Measurements from ENCODE around the gene TMEM52B. TPM values are rescaled to one million over a fixed set of nuclear protein-coding genes. Genes with fewer than 3 reads are reported as not detected.
A peak's percentile ranks its signal among the peaks of the same experiment; 100 is the strongest.
"Not testable (repeated sequence)": the region's sequence is repeated elsewhere in the genome, so short reads cannot be mapped to it uniquely, and the experiment has no call there.

Gene TMEM52B
- total and polyA plus RNA-seq, 4 donors = 0.83 to 2.3 (median 1.8) TPM

- no peaks in the 10 kb centered on the region for H3K36me3 ChIP-seq (ENCODE audit: control insufficient read depth in 4 of 4, insufficient read depth in 4 of 4, low read length in 4 of 4)
- H3K9ac ChIP-seq (ENCODE audit: insufficient read depth in 1 of 2, low read length in 2 of 2) = no peak overlapping the region
- no peaks in the 10 kb centered on the region for H3K27me3 ChIP-seq (ENCODE audit: control insufficient read depth in 3 of 3, insufficient read depth in 3 of 3, low read length in 2 of 3)
- no peaks in the 10 kb centered on the region for H3K9me3 ChIP-seq (ENCODE audit: control insufficient read depth in 4 of 4, insufficient read depth in 3 of 4, low read length in 3 of 4)
- DNase-seq (peak in 2 of 3 donors; percentile 29 to 30), ATAC-seq (ENCODE audit: insufficient read depth, low FRiP score) (no peak)
- H3K4me3 ChIP-seq = no peak overlapping the region
- H3K4me1 ChIP-seq (ENCODE audit: control insufficient read depth in 5 of 5, insufficient read depth in 5 of 5, low read length in 5 of 5) = peaks cover 0 to 10% (median 0%) of the 10 kb centered on the region in 5 donors
- WGBS, 2 donors = 26 to 56% methylated on average over 11 of the region's 11 CpGs
- H3K27ac ChIP-seq (ENCODE audit: low read depth in 1 of 2, low read length in 1 of 2) = no peak overlapping the region
- no peak for TF ChIP-seq CTCF (IDR thresholded peaks at IDR 0.05; ENCODE audit: control extremely low read depth, extremely low read depth)
These were observed 7.5 kb downstream of the TMEM52B start for GRCh38 chr12:10186299-10186698.

GRCh38 chr12:10186958-10187357, 8.1 kb downstream of the TMEM52B start:
- not testable (repeated sequence) for H3K9ac ChIP-seq (ENCODE audit: insufficient read depth in 1 of 2, low read length in 2 of 2); H3K27me3 ChIP-seq (ENCODE audit: control insufficient read depth in 3 of 3, insufficient read depth in 3 of 3, low read length in 2 of 3); ATAC-seq (ENCODE audit: insufficient read depth, low FRiP score); H3K4me1 ChIP-seq (ENCODE audit: control insufficient read depth in 5 of 5, insufficient read depth in 5 of 5, low read length in 5 of 5); H3K36me3 ChIP-seq (ENCODE audit: control insufficient read depth in 4 of 4, insufficient read depth in 4 of 4, low read length in 4 of 4); DNase-seq; H3K9me3 ChIP-seq (ENCODE audit: control insufficient read depth in 4 of 4, insufficient read depth in 3 of 4, low read length in 3 of 4); H3K4me3 ChIP-seq; H3K27ac ChIP-seq (ENCODE audit: low read depth in 1 of 2, low read length in 1 of 2)
- WGBS, 2 donors = 49 to 59% methylated on average over 6 of the region's 6 CpGs

GRCh38 chr12:10189653-10190052, 10.8 kb downstream of the TMEM52B start:
- DNase-seq (peak in 1 of 3 donors; percentile 8), ATAC-seq (ENCODE audit: insufficient read depth, low FRiP score) (no peak)
- no peak overlapping the region for H3K4me3 ChIP-seq
- no peaks in the 10 kb centered on the region for H3K36me3 ChIP-seq (ENCODE audit: control insufficient read depth in 4 of 4, insufficient read depth in 4 of 4, low read length in 4 of 4)
- H3K9ac ChIP-seq (ENCODE audit: insufficient read depth in 1 of 2, low read length in 2 of 2) = no peak overlapping the region
- no peak overlapping the region for H3K27ac ChIP-seq (ENCODE audit: low read depth in 1 of 2, low read length in 1 of 2)
- no peak for TF ChIP-seq CTCF (IDR thresholded peaks at IDR 0.05; ENCODE audit: control extremely low read depth, extremely low read depth)
- H3K4me1 ChIP-seq (ENCODE audit: control insufficient read depth in 5 of 5, insufficient read depth in 5 of 5, low read length in 5 of 5) = peaks cover 0 to 3% (median 0%) of the 10 kb centered on the region in 5 donors
- WGBS, 2 donors = 37 to 44% methylated on average over 5 of the region's 5 CpGs
- no peaks in the 10 kb centered on the region for H3K9me3 ChIP-seq (ENCODE audit: control insufficient read depth in 4 of 4, insufficient read depth in 3 of 4, low read length in 3 of 4)
- no peaks in the 10 kb centered on the region for H3K27me3 ChIP-seq (ENCODE audit: control insufficient read depth in 3 of 3, insufficient read depth in 3 of 3, low read length in 2 of 3)

GRCh38 chr12:10190558-10191388, 11.9 kb downstream of the TMEM52B start:
- no peak overlapping the region for H3K27ac ChIP-seq (ENCODE audit: low read depth in 1 of 2, low read length in 1 of 2)
- ATAC-seq (ENCODE audit: insufficient read depth, low FRiP score) (peak; percentile 84), DNase-seq (peak; percentile 65 to 78 (median 78))
- H3K4me1 ChIP-seq (ENCODE audit: control insufficient read depth in 5 of 5, insufficient read depth in 5 of 5, low read length in 5 of 5) = peaks cover 0 to 3% (median 0%) of the 10 kb centered on the region in 5 donors
- no peaks in the 10 kb centered on the region for H3K36me3 ChIP-seq (ENCODE audit: control insufficient read depth in 4 of 4, insufficient read depth in 4 of 4, low read length in 4 of 4)
- H3K9me3 ChIP-seq (ENCODE audit: control insufficient read depth in 4 of 4, insufficient read depth in 3 of 4, low read length in 3 of 4) = no peaks in the 10 kb centered on the region
- H3K27me3 ChIP-seq (ENCODE audit: control insufficient read depth in 3 of 3, insufficient read depth in 3 of 3, low read length in 2 of 3) = no peaks in the 10 kb centered on the region
- TF ChIP-seq CTCF (IDR thresholded peaks at IDR 0.05; ENCODE audit: control extremely low read depth, extremely low read depth) = peak; percentile 85
- no peak overlapping the region for H3K4me3 ChIP-seq
- WGBS, 2 donors = 50 to 52% methylated on average over 13 of the region's 13 CpGs
- H3K9ac ChIP-seq (ENCODE audit: insufficient read depth in 1 of 2, low read length in 2 of 2) = no peak overlapping the region
